Colonic mucosa (tissue), 4 donors: ENCODE results near the gene GAS7. TPM values are rescaled to one million over a fixed set of nuclear protein-coding genes. Genes with fewer than 3 reads are reported as not detected.

Experiments
- DNase-seq: peaks from one replicate; pipeline ENCODE4 v3.0.0-alpha.2; 2020
- H3K27ac ChIP-seq: fragments of 200-600 bp; one replicate; pipeline ENCODE4 v1.8.0; 2021
- H3K27me3 ChIP-seq: fragments of 200-600 bp; one replicate; pipeline ENCODE4 v1.8.0; 2021
- H3K36me3 ChIP-seq: fragments of 200-600 bp; one replicate; pipeline ENCODE4 v1.8.0; 2021
- H3K4me1 ChIP-seq: fragments of 200-600 bp; one replicate; pipeline ENCODE4 v1.8.0; 2021; ENCODE audit warnings: mild to moderate bottlenecking
- H3K4me3 ChIP-seq: fragments of 200-600 bp; one replicate; pipeline ENCODE4 v1.8.0; 2021
- H3K9ac ChIP-seq, 2 donors: one replicate each; pipeline ENCODE4 v1.7.0; 2013; ENCODE audit warnings: control low read depth in 2 of 2, low read depth in 2 of 2, low read length in 2 of 2
- H3K9me3 ChIP-seq: fragments of 200-600 bp; one replicate; pipeline ENCODE4 v1.8.0; 2021
- CTCF ChIP-seq: fragments of 200-600 bp; IDR thresholded peaks from one replicate; pipeline ENCODE4 v1.8.0; 2022; ENCODE audit warnings: antibody characterized with exemption, mild to moderate bottlenecking
- intact Hi-C: fragments of 100-400 bp; cut with DNase I; formaldehyde crosslinking; loops from one replicate; pipeline ENCODE4 v1.14.1; 2022
- total RNA-seq, 2 donors: library from RNA; stranded (reverse); fragmentation: NEBNext Ultra II Directional in 1 of 2; extraction: Animal tissue kit (Norgen Biotek cat#: 25700) in 1 of 2; gene quantifications; one replicate each; pipeline ENCODE4 v1.2.1, GENCODE V29; 2021
- donor health status: healthy.
- donor health status: DM: no; HTN: no; CAD: no.
- donor health status: DM: no; HTN: no; CAD: no.

Gene GAS7
- total RNA-seq, 2 donors from 2014 or later = 4.7 to 17.0 TPM

GRCh38 chr17:10001306-10001873, 197.0 kb downstream of the GAS7 start:
- Histone ChIP-seq H3K27ac (no peak overlapping the region), H3K9ac (no peak overlapping the region), H3K4me3 (no peak overlapping the region), H3K36me3 (no peaks in the 10 kb centered on the region), H3K4me1 (no peaks in the 10 kb centered on the region), H3K9me3 (no peaks in the 10 kb centered on the region), H3K27me3 (no peaks in the 10 kb centered on the region)
- intact Hi-C loops = no loop called here
- no peak for DNase-seq
- TF ChIP-seq CTCF = no peak

- Histone ChIP-seq H3K27me3 (no peaks in the 10 kb centered on the region), H3K4me3 (no peak overlapping the region), H3K27ac (no peak overlapping the region), H3K36me3 (no peaks in the 10 kb centered on the region), H3K9ac (no peak overlapping the region), H3K9me3 (no peaks in the 10 kb centered on the region), H3K4me1 (no peaks in the 10 kb centered on the region)
- DNase-seq = no peak
- TF ChIP-seq CTCF = no peak
- intact Hi-C loops = no loop called here
Measured at GRCh38 chr17:9999919-10000695, 198.3 kb downstream of the GAS7 start.

- Histone ChIP-seq H3K4me3 (no peak overlapping the region), H3K4me1 (no peaks in the 10 kb centered on the region), H3K9ac (no peak overlapping the region), H3K27me3 (no peaks in the 10 kb centered on the region), H3K9me3 (no peaks in the 10 kb centered on the region), H3K27ac (no peak overlapping the region), H3K36me3 (no peaks in the 10 kb centered on the region)
- intact Hi-C loops = no loop called here
- TF ChIP-seq CTCF = no peak
- no peak for DNase-seq
Measured at GRCh38 chr17:9998060-9998459, 200.3 kb downstream of the GAS7 start.

GRCh38 chr17:9994761-9995160, 203.6 kb downstream of the GAS7 start:
- no peak for TF ChIP-seq CTCF
- H3K4me1 ChIP-seq = no peaks in the 10 kb centered on the region
- H3K9ac ChIP-seq = no peak overlapping the region
- no peaks in the 10 kb centered on the region for H3K36me3 ChIP-seq
- no peaks in the 10 kb centered on the region for H3K9me3 ChIP-seq
- DNase-seq = no peak
- intact Hi-C loops = no loop called here
- no peak overlapping the region for H3K27ac ChIP-seq
- H3K27me3 ChIP-seq = no peaks in the 10 kb centered on the region
- no peak overlapping the region for H3K4me3 ChIP-seq

GRCh38 chr17:9991796-9992195, 206.6 kb downstream of the GAS7 start:
- H3K4me3 ChIP-seq = no peak overlapping the region
- H3K9ac ChIP-seq = no peak overlapping the region
- H3K27ac ChIP-seq = no peak overlapping the region
- DNase-seq = no peak
- H3K36me3 ChIP-seq = no peaks in the 10 kb centered on the region
- intact Hi-C loops = no loop called here
- H3K27me3 ChIP-seq = no peaks in the 10 kb centered on the region
- H3K9me3 ChIP-seq = no peaks in the 10 kb centered on the region
- TF ChIP-seq CTCF = no peak
- H3K4me1 ChIP-seq = no peaks in the 10 kb centered on the region
